Measurements from ENCODE around the gene BLMH.

DNA sequence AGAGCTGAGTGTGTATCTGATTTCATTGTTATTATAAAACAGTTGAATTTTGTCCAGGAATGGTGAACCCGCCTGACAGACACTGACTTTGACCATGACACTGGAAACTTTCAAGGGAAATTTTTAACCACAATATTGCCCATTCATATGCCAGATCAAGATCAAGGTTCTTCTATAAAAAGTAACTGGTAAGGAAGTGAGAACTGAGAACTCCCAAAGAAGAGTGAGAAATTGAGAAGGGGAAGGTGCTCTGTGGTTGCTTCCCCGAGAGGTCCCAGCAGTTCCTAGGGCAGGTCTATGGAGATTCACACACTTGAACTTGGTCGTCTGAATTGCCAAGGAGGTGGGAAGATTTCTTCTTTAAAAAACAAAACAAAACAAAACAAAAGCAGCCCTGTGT, 83.5 kb downstream of the BLMH start:
- TF ChIP-seq EZH2 (optimal IDR thresholded peaks at IDR 0.05; ENCODE audit: low read depth, low read length), result no peak
- TF ChIP-seq, protein P1, sequence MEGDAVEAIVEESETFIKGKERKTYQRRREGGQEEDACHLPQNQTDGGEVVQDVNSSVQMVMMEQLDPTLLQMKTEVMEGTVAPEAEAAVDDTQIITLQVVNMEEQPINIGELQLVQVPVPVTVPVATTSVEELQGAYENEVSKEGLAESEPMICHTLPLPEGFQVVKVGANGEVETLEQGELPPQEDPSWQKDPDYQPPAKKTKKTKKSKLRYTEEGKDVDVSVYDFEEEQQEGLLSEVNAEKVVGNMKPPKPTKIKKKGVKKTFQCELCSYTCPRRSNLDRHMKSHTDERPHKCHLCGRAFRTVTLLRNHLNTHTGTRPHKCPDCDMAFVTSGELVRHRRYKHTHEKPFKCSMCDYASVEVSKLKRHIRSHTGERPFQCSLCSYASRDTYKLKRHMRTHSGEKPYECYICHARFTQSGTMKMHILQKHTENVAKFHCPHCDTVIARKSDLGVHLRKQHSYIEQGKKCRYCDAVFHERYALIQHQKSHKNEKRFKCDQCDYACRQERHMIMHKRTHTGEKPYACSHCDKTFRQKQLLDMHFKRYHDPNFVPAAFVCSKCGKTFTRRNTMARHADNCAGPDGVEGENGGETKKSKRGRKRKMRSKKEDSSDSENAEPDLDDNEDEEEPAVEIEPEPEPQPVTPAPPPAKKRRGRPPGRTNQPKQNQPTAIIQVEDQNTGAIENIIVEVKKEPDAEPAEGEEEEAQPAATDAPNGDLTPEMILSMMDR (IDR thresholded peaks at IDR 0.05; ENCODE audit: low read length), result no peak
